HEK293 (cell line): ENCODE results near the gene ALKBH3.

ENCODE experiments used
- ATF2 ChIP-seq: fragments of 450-650 bp; formaldehyde crosslinking; IDR thresholded peaks from 2 replicates; pipeline ENCODE4 v1.5.1; 2016; ENCODE audit warnings: missing biosample characterization, missing genetic modification characterization, low read depth
- CTCF ChIP-seq: fragments of 450-650 bp; formaldehyde crosslinking; IDR thresholded peaks from 2 replicates; pipeline ENCODE4 v1.5.1; 2016; ENCODE audit warnings: missing biosample characterization, missing genetic modification characterization
- SETDB1 ChIP-seq: IDR thresholded peaks from one replicate; pipeline ENCODE4 v1.6.1; 2017; ENCODE audit warnings: mild to moderate bottlenecking, low read length, moderate library complexity, mixed read lengths; ENCODE audit not compliant: insufficient read length
- SP2 ChIP-seq: fragments of 450-650 bp; formaldehyde crosslinking; IDR thresholded peaks from 2 replicates; pipeline ENCODE4 v1.5.1; 2016; ENCODE audit warnings: missing biosample characterization, missing genetic modification characterization
- YY1 ChIP-seq: fragments of 450-650 bp; formaldehyde crosslinking; IDR thresholded peaks from 2 replicates; pipeline ENCODE4 v1.5.1; 2018; ENCODE audit warnings: missing biosample characterization, missing genetic modification characterization
- ZFP37 ChIP-seq: fragments of 450-650 bp; formaldehyde crosslinking; IDR thresholded peaks from 2 replicates; pipeline ENCODE4 v1.5.1; 2016; ENCODE audit warnings: missing biosample characterization, missing genetic modification characterization
- ZNF223 ChIP-seq: fragments of 450-650 bp; formaldehyde crosslinking; IDR thresholded peaks from 2 replicates; pipeline ENCODE4 v1.5.1; 2016; ENCODE audit warnings: missing biosample characterization, missing genetic modification characterization
- ZSCAN5A ChIP-seq: fragments of 450-650 bp; formaldehyde crosslinking; IDR thresholded peaks from 2 replicates; pipeline ENCODE4 v1.5.1; 2016; ENCODE audit warnings: missing biosample characterization, missing genetic modification characterization

GRCh38 chr11:43842021-43842420, 38.6 kb upstream of the ALKBH3 start:
- TF ChIP-seq ZSCAN5A (tag by site-specific recombination), result no peak
- no peak for TF ChIP-seq SETDB1
- no peak for TF ChIP-seq ZFP37
- no peak for TF ChIP-seq YY1 (tag by site-specific recombination)
- TF ChIP-seq SP2 (tag by site-specific recombination), result no peak
- no peak for TF ChIP-seq CTCF
- no peak for TF ChIP-seq ATF2 (tag by site-specific recombination)
- TF ChIP-seq ZNF223 (tag by site-specific recombination), result no peak
